H1 (cell line): ENCODE measurements around the gene ENPEP.

Experiments
- BACH1 ChIP-seq: IDR thresholded peaks from 2 replicates; pipeline ENCODE4 v1.6.1; 2012; ENCODE audit warnings: low read length, improper control_type of control experiment
- CREB1 ChIP-seq: IDR thresholded peaks from 2 replicates; pipeline ENCODE4 v1.6.1; 2012; ENCODE audit warnings: inconsistent platforms
- CTCF ChIP-seq, 3 experiments: IDR thresholded peaks; 1 replicate in 2 of 3; 2 replicates in 1 of 3; pipeline versions ENCODE4 v1.5.1 to v1.6.1; 2011; ENCODE audit warnings: low read length in 3 of 3, mild to moderate bottlenecking in 3 of 3, inconsistent platforms in 2 of 3, low read depth in 1 of 3, moderate library complexity in 1 of 3; ENCODE audit not compliant: insufficient read depth in 1 of 3; ENCODE audit errors: control extremely low read depth in 1 of 3
- EZH2 ChIP-seq: fragments of 200-600 bp; sonication (generic); IDR thresholded peaks from 2 replicates; pipeline ENCODE4 v1.7.1; 2012; ENCODE audit warnings: low read depth, mild to moderate bottlenecking, moderate library complexity, low read length, inconsistent platforms; ENCODE audit not compliant: severe bottlenecking
- HDAC6 ChIP-seq: IDR thresholded peaks from one replicate; pipeline ENCODE4 v1.7.1; 2012; ENCODE audit warnings: low read depth, mild to moderate bottlenecking, inconsistent platforms, low read length, moderate library complexity
- POLR2A ChIP-seq, 2 experiments: IDR thresholded peaks; 1 replicate in 1 of 2; 2 replicates in 1 of 2; pipeline ENCODE4 v1.6.1; 2011; ENCODE audit warnings: low read depth in 2 of 2, low read length in 2 of 2, mild to moderate bottlenecking in 2 of 2; ENCODE audit errors: control extremely low read depth in 1 of 2
- RFX5 ChIP-seq: IDR thresholded peaks from 2 replicates; pipeline ENCODE4 v1.6.1; 2011; ENCODE audit warnings: low read depth, low read length, improper control_type of control experiment, borderline replicate concordance
- SAP30 ChIP-seq: fragments of 300-600 bp; sonication (generic); IDR thresholded peaks from 2 replicates; pipeline ENCODE4 v1.7.1; 2012; ENCODE audit warnings: low read length, moderate library complexity, mild to moderate bottlenecking, inconsistent platforms; ENCODE audit not compliant: insufficient read depth, insufficient replicate concordance
- TAF1 ChIP-seq: IDR thresholded peaks from 2 replicates; pipeline ENCODE4 v1.6.1; 2011; ENCODE audit warnings: mild to moderate bottlenecking, low read depth, low read length

GRCh38 chr4:110589297-110589696 lies 113.3 kb downstream of the ENPEP start:
- TF ChIP-seq RFX5 (no peak), TAF1 (no peak), CTCF (IDR thresholded peaks at IDR 0.05; ENCODE audit: control extremely low read depth in 1 of 3, insufficient read depth in 1 of 3, low read depth in 1 of 3, low read length in 3 of 3) (no peak), POLR2A (IDR thresholded peaks at IDR 0.05; ENCODE audit: control extremely low read depth in 1 of 2, low read depth in 2 of 2, low read length in 2 of 2) (no peak), CREB1 (no peak), EZH2 (no peak), BACH1 (no peak), HDAC6 (no peak), SAP30 (no peak)
